ENCODE results near the gene GPNMB. TPM values are rescaled to one million over a fixed set of nuclear protein-coding genes. Genes with fewer than 3 reads are reported as not detected.

GPNMB gene
- total RNA-seq, 1 donor from 2014 or later: 113 TPM

GRCh38 chr7:23237000-23237399 lies 9.6 kb upstream of the GPNMB start:
- intact Hi-C loops (cut with DNase I): no loop called here
- Histone ChIP-seq H3K4me3 (no peak overlapping the region), H3K36me3 (no peaks in the 10 kb centered on the region), H3K9me3 (no peaks in the 10 kb centered on the region), H3K4me1 (peaks cover 12% of the 10 kb centered on the region), H3K27me3 (no peaks in the 10 kb centered on the region), H3K27ac (no peak overlapping the region)
- no peak for TF ChIP-seq POLR2AphosphoS5 (IDR thresholded peaks at IDR 0.05; ENCODE audit: insufficient read depth in 1 of 2, low read depth in 1 of 2)
- no peak for TF ChIP-seq CTCF (IDR thresholded peaks at IDR 0.05)
- no peak for TF ChIP-seq POLR2A (IDR thresholded peaks at IDR 0.05)
- no peak for DNase-seq (ENCODE audit: extremely low spot score in 2 of 2)

- Histone ChIP-seq H3K27me3 (no peaks in the 10 kb centered on the region), H3K9me3 (no peaks in the 10 kb centered on the region), H3K27ac (no peak overlapping the region), H3K4me1 (peaks cover 22% of the 10 kb centered on the region), H3K36me3 (no peaks in the 10 kb centered on the region), H3K4me3 (no peak overlapping the region)
- TF ChIP-seq POLR2A (IDR thresholded peaks at IDR 0.05) (no peak), CTCF (IDR thresholded peaks at IDR 0.05) (no peak), POLR2AphosphoS5 (IDR thresholded peaks at IDR 0.05; ENCODE audit: insufficient read depth in 1 of 2, low read depth in 1 of 2) (no peak)
- intact Hi-C loops (cut with DNase I): no loop called here
- no peak for DNase-seq (ENCODE audit: extremely low spot score in 2 of 2)
Observed at GRCh38 chr7:23238983-23239652, 7.5 kb upstream of the GPNMB start.

- intact Hi-C loops (cut with DNase I): no loop called here
- DNase-seq (ENCODE audit: extremely low spot score in 2 of 2): no peak
- peaks cover 20% of the 10 kb centered on the region for H3K4me1 ChIP-seq
- H3K36me3 ChIP-seq: no peaks in the 10 kb centered on the region
- no peak overlapping the region for H3K27ac ChIP-seq
- H3K9me3 ChIP-seq: no peaks in the 10 kb centered on the region
- TF ChIP-seq CTCF (IDR thresholded peaks at IDR 0.05) (no peak), POLR2A (IDR thresholded peaks at IDR 0.05) (no peak), POLR2AphosphoS5 (IDR thresholded peaks at IDR 0.05; ENCODE audit: insufficient read depth in 1 of 2, low read depth in 1 of 2) (no peak)
- H3K4me3 ChIP-seq: no peak overlapping the region
- no peaks in the 10 kb centered on the region for H3K27me3 ChIP-seq
Observed at GRCh38 chr7:23239698-23240097, 6.9 kb upstream of the GPNMB start.

- Histone ChIP-seq H3K27me3 (no peaks in the 10 kb centered on the region), H3K4me3 (no peak overlapping the region), H3K4me1 (peaks cover 19% of the 10 kb centered on the region), H3K9me3 (no peaks in the 10 kb centered on the region), H3K27ac (peak overlapping the region; percentile 76), H3K36me3 (no peaks in the 10 kb centered on the region)
- intact Hi-C loops (cut with DNase I): no loop called here
- no peak for DNase-seq (ENCODE audit: extremely low spot score in 2 of 2)
- TF ChIP-seq POLR2AphosphoS5 (IDR thresholded peaks at IDR 0.05; ENCODE audit: insufficient read depth in 1 of 2, low read depth in 1 of 2) (peak in 1 of 2 donors; percentile 93), CTCF (IDR thresholded peaks at IDR 0.05) (no peak), POLR2A (IDR thresholded peaks at IDR 0.05) (no peak)
Observed at GRCh38 chr7:23242321-23242720, 4.3 kb upstream of the GPNMB start.

- intact Hi-C loops (cut with DNase I): no loop called here
- Histone ChIP-seq H3K36me3 (no peaks in the 10 kb centered on the region), H3K27me3 (no peaks in the 10 kb centered on the region), H3K9me3 (no peaks in the 10 kb centered on the region), H3K4me3 (no peak overlapping the region), H3K4me1 (peaks cover 25% of the 10 kb centered on the region), H3K27ac (peak overlapping the region; percentile 76)
- no peak for DNase-seq (ENCODE audit: extremely low spot score in 2 of 2)
- TF ChIP-seq POLR2AphosphoS5 (IDR thresholded peaks at IDR 0.05; ENCODE audit: insufficient read depth in 1 of 2, low read depth in 1 of 2) (no peak), POLR2A (IDR thresholded peaks at IDR 0.05) (no peak), CTCF (IDR thresholded peaks at IDR 0.05) (no peak)
Observed at GRCh38 chr7:23242935-23243334, 3.6 kb upstream of the GPNMB start.
